Activated naive CD8-positive, alpha-beta T cell (primary cell): ENCODE results near the gene CARMIL1.
"Not testable (repeated sequence)": the region's sequence is repeated elsewhere in the genome, so short reads cannot be mapped to it uniquely, and the experiment has no call there.

Experiments used
- H3K27ac Mint-ChIP-seq: one replicate; pipeline ENCODE4 v1.8.0; 2021; ENCODE audit warnings: mixed read lengths
- H3K27me3 Mint-ChIP-seq: one replicate; pipeline ENCODE4 v1.8.0; 2021; ENCODE audit warnings: mixed read lengths
- H3K36me3 Mint-ChIP-seq: one replicate; pipeline ENCODE4 v1.8.0; 2021; ENCODE audit warnings: mixed read lengths
- H3K4me1 Mint-ChIP-seq: one replicate; pipeline ENCODE4 v1.8.0; 2021; ENCODE audit warnings: low read depth, mixed read lengths
- H3K4me3 Mint-ChIP-seq: one replicate; pipeline ENCODE4 v1.8.0; 2021; ENCODE audit warnings: mild to moderate bottlenecking, mixed read lengths
- H3K9me3 Mint-ChIP-seq: one replicate; pipeline ENCODE4 v1.8.0; 2021; ENCODE audit warnings: low read depth, mixed read lengths

The CARMIL1 gene

GRCh38 chr6:25375125-25375524 lies 96.0 kb downstream of the CARMIL1 start:
- Mint-ChIP-seq H3K36me3 (peaks cover 25% of the 10 kb centered on the region), H3K4me1 (peaks cover 53% of the 10 kb centered on the region), H3K27me3 (no peaks in the 10 kb centered on the region), H3K9me3 (peaks cover 18% of the 10 kb centered on the region), H3K27ac (no peak overlapping the region), H3K4me3 (no peak overlapping the region)

- H3K27ac Mint-ChIP-seq: no peak overlapping the region
- H3K4me1 Mint-ChIP-seq: peaks cover 34% of the 10 kb centered on the region
- no peaks in the 10 kb centered on the region for H3K27me3 Mint-ChIP-seq
- H3K9me3 Mint-ChIP-seq: peaks cover 8% of the 10 kb centered on the region
- H3K4me3 Mint-ChIP-seq: no peak overlapping the region
- peaks cover 21% of the 10 kb centered on the region for H3K36me3 Mint-ChIP-seq
These were observed 98.5 kb downstream of the CARMIL1 start for GRCh38 chr6:25377664-25378063.

- H3K27me3 Mint-ChIP-seq: no peaks in the 10 kb centered on the region
- H3K9me3 Mint-ChIP-seq: no peaks in the 10 kb centered on the region
- H3K4me3 Mint-ChIP-seq: no peak overlapping the region
- H3K4me1 Mint-ChIP-seq: peaks cover 22% of the 10 kb centered on the region
- H3K27ac Mint-ChIP-seq: peak overlapping the region; percentile 5
- H3K36me3 Mint-ChIP-seq: peaks cover 5% of the 10 kb centered on the region
These were observed 101.9 kb downstream of the CARMIL1 start for GRCh38 chr6:25381077-25381476.

- H3K4me3 Mint-ChIP-seq, H3K36me3 Mint-ChIP-seq, H3K27me3 Mint-ChIP-seq, H3K9me3 Mint-ChIP-seq, H3K27ac Mint-ChIP-seq: not testable (repeated sequence)
- H3K4me1 Mint-ChIP-seq: peaks cover 19% of the 10 kb centered on the region
These were observed 103.3 kb downstream of the CARMIL1 start for GRCh38 chr6:25382476-25382875.

- peaks cover 26% of the 10 kb centered on the region for H3K4me1 Mint-ChIP-seq
- no peaks in the 10 kb centered on the region for H3K36me3 Mint-ChIP-seq
- H3K27me3 Mint-ChIP-seq: no peaks in the 10 kb centered on the region
- H3K9me3 Mint-ChIP-seq: no peaks in the 10 kb centered on the region
- no peak overlapping the region for H3K27ac Mint-ChIP-seq
- no peak overlapping the region for H3K4me3 Mint-ChIP-seq
These were observed 105.1 kb downstream of the CARMIL1 start for GRCh38 chr6:25384234-25384633.

- H3K9me3 Mint-ChIP-seq: no peaks in the 10 kb centered on the region
- no peaks in the 10 kb centered on the region for H3K27me3 Mint-ChIP-seq
- no peak overlapping the region for H3K27ac Mint-ChIP-seq
- H3K36me3 Mint-ChIP-seq: no peaks in the 10 kb centered on the region
- H3K4me1 Mint-ChIP-seq: peaks cover 28% of the 10 kb centered on the region
- H3K4me3 Mint-ChIP-seq: no peak overlapping the region
These were observed 105.8 kb downstream of the CARMIL1 start for GRCh38 chr6:25384967-25385366.

- Mint-ChIP-seq H3K27me3 (no peaks in the 10 kb centered on the region), H3K27ac (no peak overlapping the region), H3K4me3 (no peak overlapping the region)
These were observed 108.3 kb downstream of the CARMIL1 start for GRCh38 chr6:25387483-25387882.

GRCh38 chr6:25387911-25388310 lies 108.7 kb downstream of the CARMIL1 start:
- Mint-ChIP-seq H3K4me3 (no peak overlapping the region), H3K27me3 (no peaks in the 10 kb centered on the region), H3K36me3 (peaks cover 2% of the 10 kb centered on the region), H3K27ac (no peak overlapping the region), H3K4me1 (peaks cover 28% of the 10 kb centered on the region), H3K9me3 (no peaks in the 10 kb centered on the region)

More at GRCh38 chr6:25387483-25387882, 108.3 kb downstream of the CARMIL1 start:
- H3K36me3 Mint-ChIP-seq: no peaks in the 10 kb centered on the region
- peaks cover 26% of the 10 kb centered on the region for H3K4me1 Mint-ChIP-seq
- H3K9me3 Mint-ChIP-seq: no peaks in the 10 kb centered on the region

GRCh38 chr6:25388776-25389175 lies 109.6 kb downstream of the CARMIL1 start:
- Mint-ChIP-seq H3K4me3 (no peak overlapping the region), H3K4me1 (peaks cover 30% of the 10 kb centered on the region), H3K27ac (peak overlapping the region; percentile 66), H3K36me3 (peaks cover 3% of the 10 kb centered on the region), H3K27me3 (no peaks in the 10 kb centered on the region), H3K9me3 (no peaks in the 10 kb centered on the region)

GRCh38 chr6:25389471-25389870 lies 110.3 kb downstream of the CARMIL1 start:
- Mint-ChIP-seq H3K4me1 (peaks cover 30% of the 10 kb centered on the region), H3K27me3 (no peaks in the 10 kb centered on the region), H3K36me3 (peaks cover 7% of the 10 kb centered on the region), H3K9me3 (no peaks in the 10 kb centered on the region), H3K27ac (peak overlapping the region; percentile 66), H3K4me3 (no peak overlapping the region)

- H3K4me1 Mint-ChIP-seq: peaks cover 25% of the 10 kb centered on the region
- H3K36me3 Mint-ChIP-seq: peaks cover 7% of the 10 kb centered on the region
- no peaks in the 10 kb centered on the region for H3K27me3 Mint-ChIP-seq
- H3K9me3 Mint-ChIP-seq: no peaks in the 10 kb centered on the region
- no peak overlapping the region for H3K4me3 Mint-ChIP-seq
- H3K27ac Mint-ChIP-seq: no peak overlapping the region
These were observed 113.2 kb downstream of the CARMIL1 start for GRCh38 chr6:25392372-25392771.

- Mint-ChIP-seq H3K27ac (no peak overlapping the region), H3K4me3 (no peak overlapping the region), H3K36me3 (peaks cover 7% of the 10 kb centered on the region), H3K4me1 (peaks cover 7% of the 10 kb centered on the region), H3K9me3 (no peaks in the 10 kb centered on the region), H3K27me3 (no peaks in the 10 kb centered on the region)
These were observed 116.6 kb downstream of the CARMIL1 start for GRCh38 chr6:25395731-25396130.

GRCh38 chr6:25397406-25397805 lies 118.2 kb downstream of the CARMIL1 start:
- Mint-ChIP-seq H3K9me3 (no peaks in the 10 kb centered on the region), H3K4me3 (no peak overlapping the region), H3K36me3 (peaks cover 7% of the 10 kb centered on the region), H3K27me3 (no peaks in the 10 kb centered on the region), H3K27ac (no peak overlapping the region), H3K4me1 (peaks cover 8% of the 10 kb centered on the region)

- no peaks in the 10 kb centered on the region for H3K27me3 Mint-ChIP-seq
- H3K27ac Mint-ChIP-seq: no peak overlapping the region
- no peaks in the 10 kb centered on the region for H3K36me3 Mint-ChIP-seq
- peaks cover 18% of the 10 kb centered on the region for H3K4me1 Mint-ChIP-seq
- no peaks in the 10 kb centered on the region for H3K9me3 Mint-ChIP-seq
- H3K4me3 Mint-ChIP-seq: no peak overlapping the region
These were observed 120.7 kb downstream of the CARMIL1 start for GRCh38 chr6:25399885-25400284.

- Mint-ChIP-seq H3K4me3 (no peak overlapping the region), H3K27ac (no peak overlapping the region), H3K9me3 (no peaks in the 10 kb centered on the region), H3K27me3 (no peaks in the 10 kb centered on the region), H3K36me3 (no peaks in the 10 kb centered on the region), H3K4me1 (peaks cover 18% of the 10 kb centered on the region)
These were observed 122.5 kb downstream of the CARMIL1 start for GRCh38 chr6:25401711-25402110.

GRCh38 chr6:25402125-25402524 lies 123.0 kb downstream of the CARMIL1 start:
- no peaks in the 10 kb centered on the region for H3K36me3 Mint-ChIP-seq
- H3K27ac Mint-ChIP-seq: no peak overlapping the region
- peaks cover 18% of the 10 kb centered on the region for H3K4me1 Mint-ChIP-seq
- H3K9me3 Mint-ChIP-seq: no peaks in the 10 kb centered on the region
- no peaks in the 10 kb centered on the region for H3K27me3 Mint-ChIP-seq
- H3K4me3 Mint-ChIP-seq: no peak overlapping the region
